Hepatocyte (in vitro differentiated cells): ENCODE results near the gene TBC1D4. TPM values are rescaled to one million over a fixed set of nuclear protein-coding genes. Genes with fewer than 3 reads are reported as not detected.
"Not testable (repeated sequence)": the region's sequence is repeated elsewhere in the genome, so short reads cannot be mapped to it uniquely, and the experiment has no call there.

Source experiments
- DNase-seq: peaks from one replicate; pipeline ENCODE4 v3.0.0-alpha.2; 2016; ENCODE audit warnings: low spot score
- H2AFZ ChIP-seq: fragments of 200-600 bp; sonication (generic); 2 replicates; pipeline ENCODE4 v1.6.0; 2016; ENCODE audit warnings: antibody characterized with exemption, mild to moderate bottlenecking
- H3K27ac ChIP-seq: fragments of 200-600 bp; sonication (generic); 2 replicates; pipeline ENCODE4 v1.5.1; 2016; ENCODE audit warnings: mild to moderate bottlenecking
- H3K27me3 ChIP-seq: fragments of 200-600 bp; sonication (generic); 2 replicates; pipeline ENCODE4 v1.6.1; 2016
- H3K36me3 ChIP-seq: fragments of 200-600 bp; sonication (generic); replicated peaks from 2 replicates; pipeline ENCODE4 v1.5.1; 2016; ENCODE audit warnings: low read depth; ENCODE audit not compliant: insufficient read depth
- H3K4me1 ChIP-seq: fragments of 200-600 bp; sonication (generic); 2 replicates; pipeline ENCODE4 v1.5.1; 2016; ENCODE audit warnings: mild to moderate bottlenecking, moderate library complexity; ENCODE audit not compliant: insufficient read depth
- H3K4me2 ChIP-seq: fragments of 200-600 bp; sonication (generic); 2 replicates; pipeline ENCODE4 v1.6.0; 2016
- H3K4me3 ChIP-seq: fragments of 200-600 bp; sonication (generic); 2 replicates; pipeline ENCODE4 v1.5.1; 2016; ENCODE audit warnings: mild to moderate bottlenecking
- H3K79me2 ChIP-seq: fragments of 200-600 bp; sonication (generic); 2 replicates; pipeline ENCODE4 v1.6.0; 2017; ENCODE audit warnings: mild to moderate bottlenecking
- H3K9me2 ChIP-seq: fragments of 200-600 bp; sonication (generic); replicated peaks from 2 replicates; pipeline ENCODE4 v1.6.0; 2017; ENCODE audit warnings: mild to moderate bottlenecking; ENCODE audit not compliant: insufficient read depth
- H3K9me3 ChIP-seq: fragments of 200-600 bp; sonication (generic); 2 replicates; pipeline ENCODE4 v1.5.1; 2016; ENCODE audit warnings: low read depth, mild to moderate bottlenecking
- H4K20me1 ChIP-seq: fragments of 200-600 bp; sonication (generic); 2 replicates; pipeline ENCODE4 v1.6.0; 2016; ENCODE audit warnings: mild to moderate bottlenecking; ENCODE audit not compliant: insufficient read depth, poor library complexity, severe bottlenecking
- EZH2 ChIP-seq: fragments of 200-600 bp; sonication (generic); IDR thresholded peaks from 2 replicates; pipeline ENCODE4 v1.6.1; 2016; ENCODE audit warnings: antibody characterized with exemption, mild to moderate bottlenecking, borderline replicate concordance
- EZH2phosphoT487 ChIP-seq: fragments of 200-600 bp; sonication (generic); IDR thresholded peaks from one replicate; pipeline ENCODE4 v1.6.1; 2018; ENCODE audit warnings: antibody characterized with exemption, mild to moderate bottlenecking, low read depth, moderate library complexity; ENCODE audit not compliant: unreplicated experiment, severe bottlenecking
- WGBS: methylation state at CpG from one replicate; pipeline ENCODE4 v1.1.6; 2016; ENCODE audit warnings: low lambda C conversion rate; ENCODE audit errors: missing lambda C conversion rate; 5-methylcytosine and 5-hydroxymethylcytosine counted together
- polyA plus RNA-seq: library from polyadenylated mRNA; unstranded; fragments of >200 nt; fragmentation: Nextera tagmentation; extraction: Ambion mirVana; gene quantifications from 2 replicates; pipeline ENCODE4 v1.2.1, GENCODE V29; 2016
- total RNA-seq: library from RNA; depleted of rRNA; stranded (reverse); fragments of >200 nt; gene quantifications from 2 replicates; pipeline ENCODE4 v1.2.3, GENCODE V29; 2014
- TF ChIP-seq, protein P1 (sequence below): fragments of 200-600 bp; sonication (generic); IDR thresholded peaks from 2 replicates; pipeline ENCODE4 v1.5.1; 2016; ENCODE audit warnings: antibody characterized with exemption, mild to moderate bottlenecking; ENCODE audit not compliant: poor library complexity

The TBC1D4 gene
- total and polyA plus RNA-seq, 2 experiments from 2014 or later: 7.6 to 17.1 TPM

DNA sequence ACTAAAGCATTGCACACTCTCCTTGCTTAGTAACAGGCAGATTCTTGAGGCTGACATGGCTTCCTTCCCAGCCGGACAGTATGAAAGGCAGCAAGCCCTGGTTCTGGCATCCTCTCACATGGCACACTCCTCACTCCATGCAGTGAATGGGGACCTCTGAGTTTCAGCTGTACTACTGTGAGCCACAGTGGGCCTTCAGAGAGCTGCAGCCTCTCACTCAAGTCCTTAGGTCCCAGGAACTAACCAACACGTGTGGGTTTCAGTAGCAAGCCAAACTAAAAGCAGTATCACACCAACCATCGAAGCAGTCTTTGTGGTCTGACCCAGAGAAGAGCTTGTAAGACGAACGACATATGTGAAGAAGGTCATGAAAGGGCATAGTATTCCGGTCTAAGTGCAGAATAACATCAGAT lies 128.2 kb downstream of the TBC1D4 start:
- Histone ChIP-seq H3K9me3 (no peaks in the 10 kb centered on the region), H2AFZ (no peak overlapping the region), H3K36me3 (no peaks in the 10 kb centered on the region), H3K4me3 (no peak overlapping the region), H4K20me1 (no peaks in the 10 kb centered on the region), H3K79me2 (no peaks in the 10 kb centered on the region), H3K9me2 (no peaks in the 10 kb centered on the region), H3K4me2 (no peak overlapping the region), H3K27ac (no peak overlapping the region), H3K4me1 (no peaks in the 10 kb centered on the region), H3K27me3 (no peaks in the 10 kb centered on the region)
- WGBS: 91% methylated on average over 6 of the region's 6 CpGs
- no peak for DNase-seq
- TF ChIP-seq, protein P1, sequence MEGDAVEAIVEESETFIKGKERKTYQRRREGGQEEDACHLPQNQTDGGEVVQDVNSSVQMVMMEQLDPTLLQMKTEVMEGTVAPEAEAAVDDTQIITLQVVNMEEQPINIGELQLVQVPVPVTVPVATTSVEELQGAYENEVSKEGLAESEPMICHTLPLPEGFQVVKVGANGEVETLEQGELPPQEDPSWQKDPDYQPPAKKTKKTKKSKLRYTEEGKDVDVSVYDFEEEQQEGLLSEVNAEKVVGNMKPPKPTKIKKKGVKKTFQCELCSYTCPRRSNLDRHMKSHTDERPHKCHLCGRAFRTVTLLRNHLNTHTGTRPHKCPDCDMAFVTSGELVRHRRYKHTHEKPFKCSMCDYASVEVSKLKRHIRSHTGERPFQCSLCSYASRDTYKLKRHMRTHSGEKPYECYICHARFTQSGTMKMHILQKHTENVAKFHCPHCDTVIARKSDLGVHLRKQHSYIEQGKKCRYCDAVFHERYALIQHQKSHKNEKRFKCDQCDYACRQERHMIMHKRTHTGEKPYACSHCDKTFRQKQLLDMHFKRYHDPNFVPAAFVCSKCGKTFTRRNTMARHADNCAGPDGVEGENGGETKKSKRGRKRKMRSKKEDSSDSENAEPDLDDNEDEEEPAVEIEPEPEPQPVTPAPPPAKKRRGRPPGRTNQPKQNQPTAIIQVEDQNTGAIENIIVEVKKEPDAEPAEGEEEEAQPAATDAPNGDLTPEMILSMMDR: no peak
- TF ChIP-seq EZH2phosphoT487 (no peak), EZH2 (no peak)

GRCh38 chr13:75352641-75353327 lies 129.2 kb downstream of the TBC1D4 start:
- no peak overlapping the region for H3K4me2 ChIP-seq
- H3K9me2 ChIP-seq: no peaks in the 10 kb centered on the region
- H3K36me3 ChIP-seq: no peaks in the 10 kb centered on the region
- WGBS: 96% methylated on average over 3 of the region's 3 CpGs
- H2AFZ ChIP-seq: no peak overlapping the region
- no peaks in the 10 kb centered on the region for H3K27me3 ChIP-seq
- H3K27ac ChIP-seq: no peak overlapping the region
- H3K9me3 ChIP-seq: no peaks in the 10 kb centered on the region
- no peak for TF ChIP-seq EZH2
- TF ChIP-seq, protein P1: no peak
- TF ChIP-seq EZH2phosphoT487: no peak
- H3K4me1 ChIP-seq: no peaks in the 10 kb centered on the region
- DNase-seq: no peak
- H3K4me3 ChIP-seq: no peak overlapping the region
- no peaks in the 10 kb centered on the region for H3K79me2 ChIP-seq
- no peaks in the 10 kb centered on the region for H4K20me1 ChIP-seq

DNA sequence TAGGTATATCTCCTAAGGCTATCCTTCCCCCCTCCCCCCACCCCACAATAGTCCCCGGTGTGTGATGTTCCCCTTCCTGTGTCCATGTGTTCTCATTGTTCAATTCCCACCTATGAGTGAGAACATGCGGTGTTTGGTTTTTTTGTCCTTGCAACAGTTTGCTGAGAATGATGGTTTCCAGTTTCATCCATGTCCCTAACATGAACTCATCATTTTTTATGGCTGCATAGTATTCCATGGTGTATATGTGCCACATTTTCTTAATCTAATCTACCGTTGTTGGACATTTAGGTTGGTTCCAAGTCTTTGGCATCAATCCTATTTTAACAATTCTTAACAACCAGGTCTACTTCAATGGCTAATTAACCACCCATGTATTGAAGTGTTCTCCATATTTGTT lies 130.4 kb downstream of the TBC1D4 start:
- H4K20me1 ChIP-seq, H3K36me3 ChIP-seq, H3K79me2 ChIP-seq, H3K4me1 ChIP-seq, H3K4me3 ChIP-seq, H3K4me2 ChIP-seq, H3K27ac ChIP-seq, DNase-seq, H2AFZ ChIP-seq, H3K9me2 ChIP-seq, H3K27me3 ChIP-seq, H3K9me3 ChIP-seq: not testable (repeated sequence)
- 97% methylated on average over 3 of the region's 3 CpGs for WGBS

- Histone ChIP-seq H3K4me1 (no peaks in the 10 kb centered on the region), H2AFZ (no peak overlapping the region), H3K4me2 (no peak overlapping the region), H3K27ac (no peak overlapping the region), H3K27me3 (no peaks in the 10 kb centered on the region), H3K9me2 (no peaks in the 10 kb centered on the region), H3K36me3 (no peaks in the 10 kb centered on the region), H3K79me2 (no peaks in the 10 kb centered on the region), H3K9me3 (no peaks in the 10 kb centered on the region), H4K20me1 (no peaks in the 10 kb centered on the region), H3K4me3 (no peak overlapping the region)
- no peak for DNase-seq
- WGBS: 75% methylated on average over 1 of the region's 1 CpG
- TF ChIP-seq, protein P1: no peak
- TF ChIP-seq EZH2: no peak
- TF ChIP-seq EZH2phosphoT487: no peak
Measured at GRCh38 chr13:75347925-75348324, 134.0 kb downstream of the TBC1D4 start.
